Measurements from ENCODE around the gene TRNP1. TPM values are rescaled to one million over a fixed set of nuclear protein-coding genes. Genes with fewer than 3 reads are reported as not detected.
"Not testable (repeated sequence)": the region's sequence is repeated elsewhere in the genome, so short reads cannot be mapped to it uniquely, and the experiment has no call there.

The TRNP1 gene
- total RNA-seq, 1 experiment from 2014 or later = 7.9 TPM

DNA sequence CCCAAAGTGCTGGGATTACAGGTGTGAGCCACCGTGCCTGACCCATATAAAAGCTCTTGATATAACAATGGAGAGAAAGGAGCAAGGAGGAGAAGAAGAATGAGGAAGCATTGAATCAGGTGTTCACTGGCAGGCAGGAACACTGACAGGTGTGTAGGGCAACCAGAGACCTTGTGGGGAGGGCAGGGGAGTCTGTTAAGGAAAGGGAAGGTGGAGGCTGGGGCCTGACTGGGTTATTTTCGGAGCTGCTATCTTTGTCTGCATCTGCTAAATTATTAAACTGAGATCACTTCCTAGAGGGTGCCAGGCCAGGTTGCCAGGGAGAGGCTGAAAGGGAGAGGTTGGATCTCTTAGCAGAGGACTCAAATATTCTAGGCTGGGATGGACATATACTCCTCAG, 6.8 kb upstream of the TRNP1 start:
- CTCF ChIA-PET = interaction anchor here (0.5 kb wide), 1 partner anchor 59 kb away, joined by 4 read pairs; no protein-coding TSS in a partner anchor

GRCh38 chr1:26989403-26990109, 3.9 kb upstream of the TRNP1 start:
- H3K27ac ChIP-seq = 0 out of 2 replicates have a peak overlapping the region, but pooled peaks have one; percentile 82
- not testable (repeated sequence) for BruUV-seq (replicated peaks); H3K4me2 ChIP-seq

More for the DNA sequence above, 6.8 kb upstream of the TRNP1 start:
- Histone ChIP-seq H2AFZ (no peak overlapping the region), H3K4me2 (no peak overlapping the region), H3F3A (ENCODE audit: insufficient read depth, low read depth) (peaks cover 16% of the 10 kb centered on the region; the same call in 1 of the 2 replicates), H3K9me3 (ENCODE audit: insufficient read depth, low read depth) (no peaks in the 10 kb centered on the region), H3K27ac (no peak overlapping the region), H3K4me1 (replicated peaks; ENCODE audit: insufficient read depth) (peaks cover 16% of the 10 kb centered on the region), H4K20me1 (ENCODE audit: insufficient read depth) (no peaks in the 10 kb centered on the region), H3K36me3 (ENCODE audit: low read depth) (no peaks in the 10 kb centered on the region), H3K4me3 (no peak overlapping the region), H3K79me2 (ENCODE audit: low read depth) (no peaks in the 10 kb centered on the region), H3K9me2 (ENCODE audit: insufficient read depth) (no peaks in the 10 kb centered on the region), H3K27me3 (ENCODE audit: insufficient read depth, low read depth) (no peaks in the 10 kb centered on the region)
- TF ChIP-seq EZH2 (IDR thresholded peaks at IDR 0.05; ENCODE audit: low read depth) = no peak
- TF ChIP-seq, protein P1, sequence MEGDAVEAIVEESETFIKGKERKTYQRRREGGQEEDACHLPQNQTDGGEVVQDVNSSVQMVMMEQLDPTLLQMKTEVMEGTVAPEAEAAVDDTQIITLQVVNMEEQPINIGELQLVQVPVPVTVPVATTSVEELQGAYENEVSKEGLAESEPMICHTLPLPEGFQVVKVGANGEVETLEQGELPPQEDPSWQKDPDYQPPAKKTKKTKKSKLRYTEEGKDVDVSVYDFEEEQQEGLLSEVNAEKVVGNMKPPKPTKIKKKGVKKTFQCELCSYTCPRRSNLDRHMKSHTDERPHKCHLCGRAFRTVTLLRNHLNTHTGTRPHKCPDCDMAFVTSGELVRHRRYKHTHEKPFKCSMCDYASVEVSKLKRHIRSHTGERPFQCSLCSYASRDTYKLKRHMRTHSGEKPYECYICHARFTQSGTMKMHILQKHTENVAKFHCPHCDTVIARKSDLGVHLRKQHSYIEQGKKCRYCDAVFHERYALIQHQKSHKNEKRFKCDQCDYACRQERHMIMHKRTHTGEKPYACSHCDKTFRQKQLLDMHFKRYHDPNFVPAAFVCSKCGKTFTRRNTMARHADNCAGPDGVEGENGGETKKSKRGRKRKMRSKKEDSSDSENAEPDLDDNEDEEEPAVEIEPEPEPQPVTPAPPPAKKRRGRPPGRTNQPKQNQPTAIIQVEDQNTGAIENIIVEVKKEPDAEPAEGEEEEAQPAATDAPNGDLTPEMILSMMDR (conservative IDR thresholded peaks at IDR 0.05) = no peak
- DNase-seq = peak in 1 of 2 experiments; percentile 61
- POLR2A ChIA-PET (ENCODE audit: unreplicated experiment) = interaction anchor here (0.5 to 0.6 kb wide), 4 partner anchors 18 to 131 kb away, joined by 3 to 6 read pairs (median 5); no protein-coding TSS in a partner anchor
- intact Hi-C loops (cut with micrococcal nuclease; ENCODE audit: unreplicated experiment) = no loop called here
- BruUV-seq (replicated peaks) = no TSS peak

DNA sequence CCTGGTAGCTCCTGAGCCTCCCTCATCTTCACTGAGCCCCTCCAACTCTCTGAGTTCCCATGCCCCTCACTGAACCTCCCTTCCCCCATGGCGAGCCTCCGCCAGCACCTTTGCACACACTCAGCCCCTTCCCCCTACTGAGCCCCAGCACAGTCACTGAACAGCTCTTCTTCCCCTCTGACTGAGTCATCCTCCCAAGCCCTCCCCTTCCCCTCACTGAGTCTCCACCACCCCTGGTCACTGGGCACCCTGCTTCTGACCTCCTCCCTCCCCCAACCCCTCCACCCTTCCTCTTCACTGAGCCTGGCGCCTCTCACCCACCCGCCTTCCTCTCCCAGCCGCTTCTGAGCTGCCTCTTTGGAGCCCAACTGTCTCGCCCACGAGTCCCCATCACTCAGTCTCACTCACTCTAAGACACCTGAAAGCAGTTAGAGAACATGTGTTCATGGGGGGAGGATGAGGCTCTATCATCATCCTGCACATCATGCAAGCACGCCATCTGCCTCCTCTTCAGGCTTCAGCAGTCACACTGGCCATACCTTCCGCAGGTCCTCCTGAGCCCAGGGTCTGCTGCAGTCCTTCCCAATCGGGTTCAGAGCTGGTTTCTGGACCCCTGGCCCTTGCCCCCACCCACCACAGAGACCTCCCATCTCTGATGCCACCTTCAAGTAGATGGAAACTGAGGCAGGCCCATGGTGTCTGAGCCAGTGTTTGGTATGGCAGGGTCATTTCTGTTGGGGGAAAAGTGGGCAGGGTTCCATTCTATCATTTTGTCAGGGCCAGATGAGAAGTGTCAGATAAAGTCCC, 2.0 kb upstream of the TRNP1 start:
- CTCF ChIA-PET = no interaction called here
- DNase-seq = no peak
- Histone ChIP-seq H3K9me2 (ENCODE audit: insufficient read depth) (no peaks in the 10 kb centered on the region), H3K9me3 (ENCODE audit: insufficient read depth, low read depth) (no peaks in the 10 kb centered on the region), H3K4me3 (no peak overlapping the region), H4K20me1 (ENCODE audit: insufficient read depth) (no peaks in the 10 kb centered on the region), H3K27me3 (ENCODE audit: insufficient read depth, low read depth) (no peaks in the 10 kb centered on the region), H2AFZ (no peak overlapping the region), H3F3A (ENCODE audit: insufficient read depth, low read depth) (peaks cover 17% of the 10 kb centered on the region; the same call in 1 of the 2 replicates), H3K27ac (peak overlapping the region; percentile 82), H3K4me1 (replicated peaks; ENCODE audit: insufficient read depth) (peaks cover 42% of the 10 kb centered on the region), H3K36me3 (ENCODE audit: low read depth) (no peaks in the 10 kb centered on the region), H3K4me2 (peak overlapping the region; percentile 59), H3K79me2 (ENCODE audit: low read depth) (peaks cover 11% of the 10 kb centered on the region)
- TF ChIP-seq EZH2 (IDR thresholded peaks at IDR 0.05; ENCODE audit: low read depth) = no peak
- TF ChIP-seq, protein P1 (conservative IDR thresholded peaks at IDR 0.05) = no peak
- no TSS peak for BruUV-seq (replicated peaks)
- POLR2A ChIA-PET (ENCODE audit: unreplicated experiment) = no interaction called here
- intact Hi-C loops (cut with micrococcal nuclease; ENCODE audit: unreplicated experiment) = loop anchor here (2.0 kb wide), 1 partner anchor 25 kb away; no protein-coding TSS in a partner anchor

More at GRCh38 chr1:26989403-26990109, 3.9 kb upstream of the TRNP1 start:
- H3K4me3 ChIP-seq; H3K9me3 ChIP-seq (ENCODE audit: insufficient read depth, low read depth); H3K79me2 ChIP-seq (ENCODE audit: low read depth); H3K36me3 ChIP-seq (ENCODE audit: low read depth); H3K9me2 ChIP-seq (ENCODE audit: insufficient read depth); H4K20me1 ChIP-seq (ENCODE audit: insufficient read depth); POLR2A ChIA-PET (ENCODE audit: unreplicated experiment); H3K27me3 ChIP-seq (ENCODE audit: insufficient read depth, low read depth); H2AFZ ChIP-seq; intact Hi-C loops (cut with micrococcal nuclease; ENCODE audit: unreplicated experiment); DNase-seq: not testable (repeated sequence)
- H3K4me1 ChIP-seq (replicated peaks; ENCODE audit: insufficient read depth) = peaks cover 27% of the 10 kb centered on the region
- CTCF ChIA-PET = interaction anchor here (0.7 kb wide), 2 partner anchors 8 to 22 kb away, joined by 3 to 8 read pairs; no protein-coding TSS in a partner anchor
- H3F3A ChIP-seq (ENCODE audit: insufficient read depth, low read depth) = peaks cover 17% of the 10 kb centered on the region; the same call in 1 of the 2 replicates

All from PC-9 (cell line).